ENCODE results near the gene GUCY2D. TPM values are rescaled to one million over a fixed set of nuclear protein-coding genes. Genes with fewer than 3 reads are reported as not detected.

GUCY2D gene
- total RNA-seq, 3 donors from 2014 or later (not counting 1 experiment from before 2014, with no cell fraction given), result not detected

GRCh38 chr17:7977805-7978204, 24.6 kb upstream of the GUCY2D start:
- peaks cover 6 to 11% of the 10 kb centered on the region in 2 donors for H3K9me3 Mint-ChIP-seq
- H3K36me3 Mint-ChIP-seq, result peaks cover 13% of the 10 kb centered on the region
- 78% methylated on average over 3 of the region's 5 CpGs for WGBS (ENCODE audit: insufficient coverage)
- no peak overlapping the region for H3K4me3 Mint-ChIP-seq
- H3K4me1 Mint-ChIP-seq, result no peaks in the 10 kb centered on the region
- Histone ChIP-seq H3K9me3 (ENCODE audit: control insufficient read depth, insufficient read depth, low read length) (peaks cover 22% of the 10 kb centered on the region), H3K4me1 (ENCODE audit: control insufficient read depth, insufficient read depth, low read length) (no peaks in the 10 kb centered on the region), H3K27ac (ENCODE audit: low read length) (no peak overlapping the region), H3K4me3 (ENCODE audit: low read length) (no peak overlapping the region), H3K36me3 (ENCODE audit: control insufficient read depth, insufficient read depth, low read length) (no peaks in the 10 kb centered on the region), H3K27me3 (ENCODE audit: control insufficient read depth, insufficient read depth, low read length) (no peaks in the 10 kb centered on the region)
- intact Hi-C loops (cut with micrococcal nuclease), result no loop called here
- no peak overlapping the region for H3K27ac Mint-ChIP-seq
- no peak for TF ChIP-seq CTCF (IDR thresholded peaks at IDR 0.05)
- H3K27me3 Mint-ChIP-seq (ENCODE audit: low read depth in 2 of 2), result peaks cover 17 to 20% of the 10 kb centered on the region in 2 donors
- DNase-seq (no peak), ATAC-seq (no peak)

- Mint-ChIP-seq H3K36me3 (no peaks in the 10 kb centered on the region), H3K27ac (no peak overlapping the region), H3K27me3 (ENCODE audit: low read depth in 2 of 2) (peaks cover 7 to 11% of the 10 kb centered on the region in 2 donors), H3K9me3 (no peaks in the 10 kb centered on the region), H3K4me1 (no peaks in the 10 kb centered on the region), H3K4me3 (no peak overlapping the region)
- DNase-seq (no peak), ATAC-seq (no peak)
- no peak for TF ChIP-seq CTCF (IDR thresholded peaks at IDR 0.05)
- intact Hi-C loops (cut with micrococcal nuclease), result no loop called here
- H3K36me3 ChIP-seq (ENCODE audit: control insufficient read depth, insufficient read depth, low read length), result no peaks in the 10 kb centered on the region
- WGBS (ENCODE audit: insufficient coverage), result 82% methylated on average over 5 of the region's 7 CpGs
- no peak overlapping the region for H3K27ac ChIP-seq (ENCODE audit: low read length)
- no peaks in the 10 kb centered on the region for H3K9me3 ChIP-seq (ENCODE audit: control insufficient read depth, insufficient read depth, low read length)
- H3K4me3 ChIP-seq (ENCODE audit: low read length), result no peak overlapping the region
- no peaks in the 10 kb centered on the region for H3K4me1 ChIP-seq (ENCODE audit: control insufficient read depth, insufficient read depth, low read length)
- no peaks in the 10 kb centered on the region for H3K27me3 ChIP-seq (ENCODE audit: control insufficient read depth, insufficient read depth, low read length)
These were observed 20.2 kb upstream of the GUCY2D start for GRCh38 chr17:7982173-7982572.

- no peaks in the 10 kb centered on the region for H3K4me1 ChIP-seq (ENCODE audit: control insufficient read depth, insufficient read depth, low read length)
- 93% methylated on average over 6 of the region's 6 CpGs for WGBS (ENCODE audit: insufficient coverage)
- H3K27me3 ChIP-seq (ENCODE audit: control insufficient read depth, insufficient read depth, low read length), result no peaks in the 10 kb centered on the region
- H3K27ac ChIP-seq (ENCODE audit: low read length), result no peak overlapping the region
- intact Hi-C loops (cut with micrococcal nuclease), result no loop called here
- H3K36me3 ChIP-seq (ENCODE audit: control insufficient read depth, insufficient read depth, low read length), result no peaks in the 10 kb centered on the region
- no peak overlapping the region for H3K27ac Mint-ChIP-seq
- H3K36me3 Mint-ChIP-seq, result no peaks in the 10 kb centered on the region
- TF ChIP-seq CTCF (IDR thresholded peaks at IDR 0.05), result no peak
- H3K4me3 Mint-ChIP-seq, result no peak overlapping the region
- H3K4me1 Mint-ChIP-seq, result no peaks in the 10 kb centered on the region
- no peak overlapping the region for H3K4me3 ChIP-seq (ENCODE audit: low read length)
- DNase-seq (no peak), ATAC-seq (no peak)
- H3K27me3 Mint-ChIP-seq (ENCODE audit: low read depth in 2 of 2), result peaks cover 9 to 10% of the 10 kb centered on the region in 2 donors
- H3K9me3 Mint-ChIP-seq, result no peaks in the 10 kb centered on the region
- no peaks in the 10 kb centered on the region for H3K9me3 ChIP-seq (ENCODE audit: control insufficient read depth, insufficient read depth, low read length)
These were observed 19.7 kb upstream of the GUCY2D start for GRCh38 chr17:7982666-7983065.

GRCh38 chr17:7984904-7985303, 17.5 kb upstream of the GUCY2D start:
- peaks cover 12% of the 10 kb centered on the region in 2 donors for H3K4me1 Mint-ChIP-seq
- Histone ChIP-seq H3K27me3 (ENCODE audit: control insufficient read depth, insufficient read depth, low read length) (no peaks in the 10 kb centered on the region), H3K36me3 (ENCODE audit: control insufficient read depth, insufficient read depth, low read length) (no peaks in the 10 kb centered on the region), H3K4me3 (ENCODE audit: low read length) (no peak overlapping the region), H3K27ac (ENCODE audit: low read length) (no peak overlapping the region), H3K9me3 (ENCODE audit: control insufficient read depth, insufficient read depth, low read length) (no peaks in the 10 kb centered on the region), H3K4me1 (ENCODE audit: control insufficient read depth, insufficient read depth, low read length) (peaks cover 6% of the 10 kb centered on the region)
- WGBS (ENCODE audit: insufficient coverage), result 84% methylated on average over 9 of the region's 9 CpGs
- DNase-seq (no peak), ATAC-seq (no peak)
- no peak overlapping the region for H3K4me3 Mint-ChIP-seq
- H3K36me3 Mint-ChIP-seq, result no peaks in the 10 kb centered on the region
- peaks cover 6 to 9% of the 10 kb centered on the region in 2 donors for H3K27me3 Mint-ChIP-seq (ENCODE audit: low read depth in 2 of 2)
- H3K27ac Mint-ChIP-seq, result no peak overlapping the region
- TF ChIP-seq CTCF (IDR thresholded peaks at IDR 0.05), result no peak
- intact Hi-C loops (cut with micrococcal nuclease), result no loop called here
- H3K9me3 Mint-ChIP-seq, result no peaks in the 10 kb centered on the region

All from natural killer cell (primary cell).